HFFc6 (cell line): ENCODE data around the gene HPCAL4. TPM values are rescaled to one million over a fixed set of nuclear protein-coding genes. Genes with fewer than 3 reads are reported as not detected.

Experiments
- DNase-seq: peaks from one replicate; pipeline ENCODE4 v3.0.0-alpha.2; 2018
- H3K27ac Mint-ChIP-seq: 2 replicates; pipeline ENCODE4 v1.8.0; 2020; ENCODE audit warnings: mild to moderate bottlenecking, mixed read lengths
- H3K27me3 Mint-ChIP-seq: 2 replicates; pipeline ENCODE4 v1.8.0; 2021; ENCODE audit warnings: mild to moderate bottlenecking, moderate library complexity, mixed read lengths; ENCODE audit not compliant: insufficient read depth
- H3K36me3 Mint-ChIP-seq: 2 replicates; pipeline ENCODE4 v1.8.0; 2021; ENCODE audit warnings: low read depth, mixed read lengths
- H3K4me1 Mint-ChIP-seq: 2 replicates; pipeline ENCODE4 v1.8.0; 2020; ENCODE audit warnings: low read depth, mixed read lengths
- H3K4me3 Mint-ChIP-seq: 2 replicates; pipeline ENCODE4 v1.8.0; 2020; ENCODE audit warnings: mild to moderate bottlenecking, moderate library complexity, mixed read lengths
- H3K9me3 Mint-ChIP-seq: 2 replicates; pipeline ENCODE4 v1.8.0; 2020; ENCODE audit warnings: mild to moderate bottlenecking, mixed read lengths
- total RNA-seq, 6 experiments: library from RNA; stranded (reverse); fragmentation: NEBNext Ultra II Directional; extraction: Animal tissue kit (Norgen Biotek cat#: 25700); gene quantifications; 2 replicates in 1 of 6; 3 replicates in 5 of 6; pipeline ENCODE4 v1.2.3, GENCODE V29; 2021
- TF ChIP-seq, protein P1 (sequence below): fragments of 200-600 bp; sonication (generic); IDR thresholded peaks from 2 replicates; pipeline ENCODE4 v1.5.0; 2021; ENCODE audit warnings: antibody characterized with exemption, mild to moderate bottlenecking

HPCAL4 gene
- total RNA-seq, 6 experiments from 2014 or later, result not detected

DNA sequence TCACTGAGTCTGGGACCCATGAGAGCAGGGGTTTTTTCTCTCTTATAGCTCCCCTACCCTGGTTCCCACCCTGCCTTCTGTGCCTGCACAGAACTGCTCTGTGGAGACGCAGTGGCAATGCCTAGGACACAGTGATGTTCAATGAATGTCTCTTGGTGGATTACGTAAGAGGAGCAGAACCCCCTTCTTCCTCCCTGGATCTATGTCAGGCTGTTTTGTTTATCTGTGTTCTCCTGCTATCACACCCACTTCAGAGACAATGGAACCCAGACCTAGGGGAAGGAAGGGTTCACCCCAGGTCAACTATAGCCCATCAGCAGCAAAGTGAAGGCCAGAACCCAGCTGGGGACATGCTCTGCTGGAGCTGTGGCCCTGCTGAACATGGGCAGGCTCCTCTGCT lies 2.0 kb downstream of the HPCAL4 start:
- H3K9me3 Mint-ChIP-seq, result no peaks in the 10 kb centered on the region
- H3K4me3 Mint-ChIP-seq, result no peak overlapping the region
- DNase-seq, result no peak
- H3K27me3 Mint-ChIP-seq, result peaks cover 56% of the 10 kb centered on the region
- no peaks in the 10 kb centered on the region for H3K36me3 Mint-ChIP-seq
- H3K4me1 Mint-ChIP-seq, result peaks cover 6% of the 10 kb centered on the region; the same call in 1 of the 2 replicates
- no peak overlapping the region for H3K27ac Mint-ChIP-seq
- TF ChIP-seq, protein P1, sequence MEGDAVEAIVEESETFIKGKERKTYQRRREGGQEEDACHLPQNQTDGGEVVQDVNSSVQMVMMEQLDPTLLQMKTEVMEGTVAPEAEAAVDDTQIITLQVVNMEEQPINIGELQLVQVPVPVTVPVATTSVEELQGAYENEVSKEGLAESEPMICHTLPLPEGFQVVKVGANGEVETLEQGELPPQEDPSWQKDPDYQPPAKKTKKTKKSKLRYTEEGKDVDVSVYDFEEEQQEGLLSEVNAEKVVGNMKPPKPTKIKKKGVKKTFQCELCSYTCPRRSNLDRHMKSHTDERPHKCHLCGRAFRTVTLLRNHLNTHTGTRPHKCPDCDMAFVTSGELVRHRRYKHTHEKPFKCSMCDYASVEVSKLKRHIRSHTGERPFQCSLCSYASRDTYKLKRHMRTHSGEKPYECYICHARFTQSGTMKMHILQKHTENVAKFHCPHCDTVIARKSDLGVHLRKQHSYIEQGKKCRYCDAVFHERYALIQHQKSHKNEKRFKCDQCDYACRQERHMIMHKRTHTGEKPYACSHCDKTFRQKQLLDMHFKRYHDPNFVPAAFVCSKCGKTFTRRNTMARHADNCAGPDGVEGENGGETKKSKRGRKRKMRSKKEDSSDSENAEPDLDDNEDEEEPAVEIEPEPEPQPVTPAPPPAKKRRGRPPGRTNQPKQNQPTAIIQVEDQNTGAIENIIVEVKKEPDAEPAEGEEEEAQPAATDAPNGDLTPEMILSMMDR, result no peak

DNA sequence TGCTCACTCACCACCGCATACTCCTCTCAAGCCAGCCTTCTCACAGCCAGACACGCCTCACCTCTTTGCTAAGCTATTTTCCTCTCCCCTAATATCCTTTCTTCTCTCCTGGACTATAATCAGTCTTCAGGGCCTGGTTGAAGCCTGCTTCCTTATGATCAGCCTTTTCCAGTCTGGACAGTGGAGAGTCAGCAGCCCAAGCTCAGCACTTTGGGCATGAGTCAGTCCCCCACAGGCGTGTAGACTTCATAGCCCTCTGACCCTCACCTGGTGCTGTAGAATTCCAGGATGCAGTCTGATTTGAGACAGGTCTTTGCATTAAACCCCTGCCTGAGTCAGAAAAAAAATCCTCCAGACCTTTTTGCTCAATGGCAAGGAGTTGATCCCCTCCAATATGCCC lies 2.5 kb downstream of the HPCAL4 start:
- no peak overlapping the region for H3K27ac Mint-ChIP-seq
- no peaks in the 10 kb centered on the region for H3K9me3 Mint-ChIP-seq
- H3K4me1 Mint-ChIP-seq, result peaks cover 6% of the 10 kb centered on the region; the same call in 1 of the 2 replicates
- H3K36me3 Mint-ChIP-seq, result no peaks in the 10 kb centered on the region
- TF ChIP-seq, protein P1, result no peak
- H3K4me3 Mint-ChIP-seq, result no peak overlapping the region
- H3K27me3 Mint-ChIP-seq, result peaks cover 53% of the 10 kb centered on the region
- DNase-seq, result no peak

DNA sequence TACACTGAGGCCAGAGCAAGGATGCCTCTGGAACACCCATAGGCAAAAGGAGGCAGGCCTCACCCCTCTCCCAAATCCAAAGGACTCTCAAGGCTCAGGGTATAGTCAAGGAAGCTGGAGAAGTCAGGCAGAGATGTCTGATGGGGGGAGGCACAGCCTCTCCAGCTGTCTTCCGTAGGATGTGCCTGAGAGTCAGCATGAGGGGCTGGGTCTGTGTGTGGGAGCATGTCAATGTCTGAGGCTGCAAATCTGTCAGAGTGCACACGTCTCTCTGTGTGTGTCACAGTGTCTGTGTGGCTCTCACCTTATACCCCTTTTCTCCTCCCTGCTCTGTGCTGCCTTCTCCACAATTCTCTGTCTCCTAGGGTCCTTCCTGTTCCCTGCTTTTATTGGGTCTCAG lies 4.0 kb downstream of the HPCAL4 start:
- peaks cover 6% of the 10 kb centered on the region; the same call in 1 of the 2 replicates for H3K4me1 Mint-ChIP-seq

DNA sequence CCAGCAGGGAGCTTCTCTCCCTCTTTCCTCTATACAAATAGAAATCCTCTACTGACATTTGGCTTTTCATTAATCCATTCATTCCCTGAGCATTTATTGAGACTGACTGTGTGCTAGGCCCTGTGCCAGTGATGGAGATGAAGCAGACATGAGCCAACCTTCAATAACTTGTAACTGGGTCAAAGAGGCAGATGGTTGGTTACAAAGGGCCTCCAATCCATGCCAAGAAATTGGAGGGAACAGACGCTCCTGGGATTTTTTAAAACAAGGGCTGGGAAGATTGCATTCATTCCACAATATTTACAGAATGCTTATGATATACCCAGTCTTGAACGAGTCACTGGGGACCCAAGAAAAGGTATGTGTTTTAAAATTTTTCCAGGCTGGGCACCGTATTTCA lies 6.2 kb downstream of the HPCAL4 start:
- Mint-ChIP-seq H3K27ac (no peak overlapping the region), H3K9me3 (no peaks in the 10 kb centered on the region), H3K4me3 (no peak overlapping the region), H3K36me3 (no peaks in the 10 kb centered on the region), H3K4me1 (peaks cover 11% of the 10 kb centered on the region; the same call in 1 of the 2 replicates), H3K27me3 (peaks cover 61% of the 10 kb centered on the region)
- TF ChIP-seq, protein P1, result no peak
- no peak for DNase-seq

More for the DNA sequence above, 4.0 kb downstream of the HPCAL4 start:
- DNase-seq, result no peak
- TF ChIP-seq, protein P1, result no peak
- no peak overlapping the region for H3K27ac Mint-ChIP-seq
- H3K9me3 Mint-ChIP-seq, result no peaks in the 10 kb centered on the region
- no peak overlapping the region for H3K4me3 Mint-ChIP-seq
- H3K36me3 Mint-ChIP-seq, result no peaks in the 10 kb centered on the region
- H3K27me3 Mint-ChIP-seq, result peaks cover 53% of the 10 kb centered on the region

DNA sequence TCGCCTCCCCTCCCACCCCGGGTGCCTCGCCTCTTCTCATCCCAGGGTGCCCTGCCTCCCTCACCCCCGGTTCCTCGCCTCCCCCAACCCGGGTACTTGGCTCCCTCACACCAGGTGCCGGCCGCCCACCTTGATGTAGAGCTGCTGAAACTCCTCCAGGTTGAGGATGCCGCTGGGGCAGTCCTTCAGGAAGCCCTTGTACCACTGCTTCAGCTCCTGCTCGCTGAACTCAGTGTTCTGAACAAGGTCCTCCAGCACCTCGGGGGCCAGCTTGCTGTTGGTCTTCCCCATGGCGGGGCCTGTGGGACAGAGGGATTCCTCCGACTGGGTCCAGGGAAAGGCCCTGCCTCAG lies 6.9 kb downstream of the HPCAL4 start:
- no peak for DNase-seq
- TF ChIP-seq, protein P1, result no peak
- Mint-ChIP-seq H3K9me3 (no peaks in the 10 kb centered on the region), H3K27me3 (peaks cover 56% of the 10 kb centered on the region), H3K27ac (no peak overlapping the region), H3K4me1 (peaks cover 19% of the 10 kb centered on the region; the same call in 1 of the 2 replicates), H3K4me3 (no peak overlapping the region), H3K36me3 (no peaks in the 10 kb centered on the region)
